ENCODE data around the gene SMARCA2. TPM values are rescaled to one million over a fixed set of nuclear protein-coding genes. Genes with fewer than 3 reads are reported as not detected.

The SMARCA2 gene
- total RNA-seq, 1 experiment from 2014 or later: 27.9 TPM

DNA sequence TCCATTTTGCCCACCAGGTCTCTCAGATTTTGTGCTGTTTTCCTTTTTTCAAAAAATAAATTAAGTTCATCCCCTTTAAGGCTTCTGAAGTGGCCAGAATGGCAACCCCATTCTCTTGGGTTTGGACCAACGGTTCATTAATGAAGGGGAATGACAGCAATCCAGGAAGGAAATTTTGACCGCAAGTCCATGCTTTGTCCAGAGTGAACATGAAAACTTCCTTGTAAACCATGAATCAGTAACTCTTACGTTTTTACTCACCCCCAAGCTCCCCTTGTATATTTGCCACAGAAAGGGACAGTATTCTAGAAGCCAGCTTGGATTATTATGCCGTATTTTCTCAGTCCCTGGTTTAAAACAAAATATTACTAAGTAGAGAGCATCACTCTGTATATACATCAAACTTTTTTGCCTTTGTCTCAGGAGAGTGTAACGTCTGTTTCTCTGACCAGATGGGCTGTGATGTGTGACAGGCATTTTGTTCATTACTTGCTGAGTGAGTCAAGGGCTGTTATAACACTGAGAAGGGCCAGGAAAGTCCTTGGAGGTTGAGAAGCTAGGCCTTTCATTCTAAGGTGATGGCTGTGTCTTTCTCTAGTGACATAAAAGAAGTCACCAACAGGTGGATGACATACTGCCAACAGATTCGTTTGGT is 148.2 kb downstream of the SMARCA2 start:
- no peaks in the 10 kb centered on the region for H3K9me3 ChIP-seq (ENCODE audit: low read length)
- no peak overlapping the region for H3K4me2 ChIP-seq (ENCODE audit: low read length)
- H3K9ac ChIP-seq (ENCODE audit: low read length): no peak overlapping the region
- H3F3A ChIP-seq (ENCODE audit: low read length, unreplicated experiment): no peaks in the 10 kb centered on the region
- no peaks in the 10 kb centered on the region for H3K36me3 ChIP-seq (ENCODE audit: low read depth, low read length)
- no peak for ATAC-seq
- no peak for DNase-seq
- no peaks in the 10 kb centered on the region for H4K20me1 ChIP-seq (ENCODE audit: low read length)
- ChIA-PET POLR2A (ENCODE audit: unreplicated experiment) (no interaction called here), CTCF (no interaction called here)
- H3K4me1 ChIP-seq (ENCODE audit: insufficient read depth, low read length): peaks cover 11% of the 10 kb centered on the region
- intact Hi-C loops (cut with micrococcal nuclease): no loop called here
- BruUV-seq (replicated peaks): no TSS peak
- no peak overlapping the region for H2AFZ ChIP-seq (ENCODE audit: low read length)
- no peak for TF ChIP-seq EZH2phosphoT487 (IDR thresholded peaks at IDR 0.05; ENCODE audit: borderline replicate concordance, low read length)
- no peak for TF ChIP-seq CTCF (conservative IDR thresholded peaks at IDR 0.05; ENCODE audit: low read depth, low read length)
- TF ChIP-seq EZH2 (IDR thresholded peaks at IDR 0.05; ENCODE audit: low read length, unreplicated experiment): no peak
- no peak overlapping the region for H3K4me3 ChIP-seq (ENCODE audit: low read length)
- no peaks in the 10 kb centered on the region for H3K27me3 ChIP-seq (ENCODE audit: low read length)
- H3K9me2 ChIP-seq (replicated peaks; ENCODE audit: low read length): no peaks in the 10 kb centered on the region
- peaks cover 8% of the 10 kb centered on the region for H3K79me2 ChIP-seq (ENCODE audit: low read length)
- no peak overlapping the region for H3K27ac ChIP-seq (ENCODE audit: low read length)

GRCh38 chr9:2164268-2164667 is 149.1 kb downstream of the SMARCA2 start:
- no peaks in the 10 kb centered on the region for H3K9me3 ChIP-seq (ENCODE audit: low read length)
- TF ChIP-seq EZH2 (IDR thresholded peaks at IDR 0.05; ENCODE audit: low read length, unreplicated experiment) (no peak), EZH2phosphoT487 (IDR thresholded peaks at IDR 0.05; ENCODE audit: borderline replicate concordance, low read length) (no peak), CTCF (conservative IDR thresholded peaks at IDR 0.05; ENCODE audit: low read depth, low read length) (no peak)
- DNase-seq (no peak), ATAC-seq (no peak)
- no peaks in the 10 kb centered on the region for H3F3A ChIP-seq (ENCODE audit: low read length, unreplicated experiment)
- no peak overlapping the region for H3K4me2 ChIP-seq (ENCODE audit: low read length)
- H3K36me3 ChIP-seq (ENCODE audit: low read depth, low read length): no peaks in the 10 kb centered on the region
- intact Hi-C loops (cut with micrococcal nuclease): no loop called here
- no peaks in the 10 kb centered on the region for H3K27me3 ChIP-seq (ENCODE audit: low read length)
- H3K9ac ChIP-seq (ENCODE audit: low read length): no peak overlapping the region
- H3K9me2 ChIP-seq (replicated peaks; ENCODE audit: low read length): no peaks in the 10 kb centered on the region
- peaks cover 7% of the 10 kb centered on the region; the same call in 1 of the 2 replicates for H3K4me1 ChIP-seq (ENCODE audit: insufficient read depth, low read length)
- POLR2A ChIA-PET (ENCODE audit: unreplicated experiment): no interaction called here
- no peak overlapping the region for H3K27ac ChIP-seq (ENCODE audit: low read length)
- no peak overlapping the region for H3K4me3 ChIP-seq (ENCODE audit: low read length)
- no peak overlapping the region for H2AFZ ChIP-seq (ENCODE audit: low read length)
- no peaks in the 10 kb centered on the region for H3K79me2 ChIP-seq (ENCODE audit: low read length)
- CTCF ChIA-PET: no interaction called here
- H4K20me1 ChIP-seq (ENCODE audit: low read length): no peaks in the 10 kb centered on the region
- BruUV-seq (replicated peaks): no TSS peak

DNA sequence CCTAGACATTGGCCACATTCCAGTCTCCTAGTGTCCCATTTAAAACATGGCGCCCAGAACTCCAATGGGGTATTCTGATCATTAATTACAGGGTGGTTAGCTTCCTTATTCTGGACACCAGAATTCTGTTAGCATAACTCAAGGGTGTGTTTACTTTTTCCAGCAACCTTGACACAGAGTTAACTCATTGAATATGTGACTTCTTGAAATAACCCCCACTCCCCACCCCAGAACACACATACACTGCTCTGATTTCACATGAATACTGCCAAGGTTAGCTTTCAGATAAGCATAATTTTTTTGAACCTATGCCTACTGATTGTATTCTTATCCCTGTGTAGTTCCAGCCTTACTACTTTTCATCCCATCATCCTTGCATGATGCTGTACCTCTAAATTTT is 151.1 kb downstream of the SMARCA2 start:
- POLR2A ChIA-PET (ENCODE audit: unreplicated experiment): no interaction called here
- Histone ChIP-seq H3K9me3 (ENCODE audit: low read length) (no peaks in the 10 kb centered on the region), H3F3A (ENCODE audit: low read length, unreplicated experiment) (no peaks in the 10 kb centered on the region), H3K4me1 (ENCODE audit: insufficient read depth, low read length) (no peaks in the 10 kb centered on the region), H3K9me2 (replicated peaks; ENCODE audit: low read length) (no peaks in the 10 kb centered on the region), H3K27me3 (ENCODE audit: low read length) (no peaks in the 10 kb centered on the region), H3K36me3 (ENCODE audit: low read depth, low read length) (no peaks in the 10 kb centered on the region), H3K79me2 (ENCODE audit: low read length) (no peaks in the 10 kb centered on the region), H2AFZ (ENCODE audit: low read length) (no peak overlapping the region), H3K9ac (ENCODE audit: low read length) (no peak overlapping the region), H3K4me2 (ENCODE audit: low read length) (no peak overlapping the region), H3K27ac (ENCODE audit: low read length) (no peak overlapping the region), H4K20me1 (ENCODE audit: low read length) (no peaks in the 10 kb centered on the region), H3K4me3 (ENCODE audit: low read length) (no peak overlapping the region)
- intact Hi-C loops (cut with micrococcal nuclease): no loop called here
- TF ChIP-seq CTCF (conservative IDR thresholded peaks at IDR 0.05; ENCODE audit: low read depth, low read length) (no peak), EZH2phosphoT487 (IDR thresholded peaks at IDR 0.05; ENCODE audit: borderline replicate concordance, low read length) (no peak), EZH2 (IDR thresholded peaks at IDR 0.05; ENCODE audit: low read length, unreplicated experiment) (no peak)
- BruUV-seq (replicated peaks): no TSS peak
- no peak for DNase-seq
- CTCF ChIA-PET: no interaction called here
- ATAC-seq: no peak

Data from PC-3 (cell line).